ENCODE measurements around the gene KDM1B. TPM values are rescaled to one million over a fixed set of nuclear protein-coding genes. Genes with fewer than 3 reads are reported as not detected.

KDM1B gene
- total and polyA plus RNA-seq, 9 of the 15 experiments (the other 6 are each of a cell fraction or from before 2014, with no cell fraction given) = 1.4 to 58.9 (median 36.3) TPM

DNA sequence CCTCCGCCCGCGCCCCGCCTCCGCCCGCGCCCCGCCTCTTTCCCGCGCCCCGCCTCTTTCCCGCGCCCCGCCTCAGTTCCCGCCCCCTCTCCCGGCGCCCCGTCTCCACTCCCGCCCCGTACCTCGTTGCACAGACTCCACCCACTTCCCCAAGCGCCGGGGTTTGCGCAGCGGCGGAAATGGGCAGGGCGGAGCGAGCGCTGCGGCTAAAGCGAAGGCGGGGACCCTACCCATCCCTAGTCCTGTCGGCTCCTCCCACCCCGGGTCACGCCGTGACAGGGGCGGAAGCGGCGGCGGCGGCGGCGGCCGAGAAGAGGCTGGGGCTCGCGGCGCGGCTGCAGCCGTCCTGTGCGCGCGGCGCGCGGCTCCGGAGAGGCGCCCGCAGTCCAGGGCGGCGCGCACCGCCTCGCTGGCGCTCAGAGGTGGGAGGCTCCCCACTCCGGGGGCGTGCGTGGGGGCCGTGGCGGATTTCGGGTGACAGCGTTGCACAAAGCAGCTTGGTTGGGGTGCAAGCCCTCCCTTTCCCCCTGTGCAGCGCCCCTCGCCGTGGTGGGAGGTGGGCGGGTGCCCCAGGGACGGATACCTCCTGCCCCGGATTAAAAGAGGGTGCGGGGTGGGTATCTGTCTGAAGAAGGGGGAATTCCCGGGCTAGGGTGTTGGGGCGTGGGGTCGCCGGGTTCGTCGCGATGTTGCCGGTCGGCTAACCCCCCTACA is at the start of gene KDM1B (continued):
- TF ChIP-seq, protein P1, sequence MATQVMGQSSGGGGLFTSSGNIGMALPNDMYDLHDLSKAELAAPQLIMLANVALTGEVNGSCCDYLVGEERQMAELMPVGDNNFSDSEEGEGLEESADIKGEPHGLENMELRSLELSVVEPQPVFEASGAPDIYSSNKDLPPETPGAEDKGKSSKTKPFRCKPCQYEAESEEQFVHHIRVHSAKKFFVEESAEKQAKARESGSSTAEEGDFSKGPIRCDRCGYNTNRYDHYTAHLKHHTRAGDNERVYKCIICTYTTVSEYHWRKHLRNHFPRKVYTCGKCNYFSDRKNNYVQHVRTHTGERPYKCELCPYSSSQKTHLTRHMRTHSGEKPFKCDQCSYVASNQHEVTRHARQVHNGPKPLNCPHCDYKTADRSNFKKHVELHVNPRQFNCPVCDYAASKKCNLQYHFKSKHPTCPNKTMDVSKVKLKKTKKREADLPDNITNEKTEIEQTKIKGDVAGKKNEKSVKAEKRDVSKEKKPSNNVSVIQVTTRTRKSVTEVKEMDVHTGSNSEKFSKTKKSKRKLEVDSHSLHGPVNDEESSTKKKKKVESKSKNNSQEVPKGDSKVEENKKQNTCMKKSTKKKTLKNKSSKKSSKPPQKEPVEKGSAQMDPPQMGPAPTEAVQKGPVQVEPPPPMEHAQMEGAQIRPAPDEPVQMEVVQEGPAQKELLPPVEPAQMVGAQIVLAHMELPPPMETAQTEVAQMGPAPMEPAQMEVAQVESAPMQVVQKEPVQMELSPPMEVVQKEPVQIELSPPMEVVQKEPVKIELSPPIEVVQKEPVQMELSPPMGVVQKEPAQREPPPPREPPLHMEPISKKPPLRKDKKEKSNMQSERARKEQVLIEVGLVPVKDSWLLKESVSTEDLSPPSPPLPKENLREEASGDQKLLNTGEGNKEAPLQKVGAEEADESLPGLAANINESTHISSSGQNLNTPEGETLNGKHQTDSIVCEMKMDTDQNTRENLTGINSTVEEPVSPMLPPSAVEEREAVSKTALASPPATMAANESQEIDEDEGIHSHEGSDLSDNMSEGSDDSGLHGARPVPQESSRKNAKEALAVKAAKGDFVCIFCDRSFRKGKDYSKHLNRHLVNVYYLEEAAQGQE (IDR thresholded peaks at IDR 0.05; ENCODE audit: borderline replicate concordance) = no peak
- TF ChIP-seq, protein P1 (CRISPR knock-in tag; IDR thresholded peaks at IDR 0.05; ENCODE audit: low read depth) = peak; percentile 85
- TF ChIP-seq ZNF717 (CRISPR knock-in tag; IDR thresholded peaks at IDR 0.05) (no peak), TOE1 (IDR thresholded peaks at IDR 0.05; ENCODE audit: borderline replicate concordance) (no peak), TOE1 (CRISPR knock-in tag; IDR thresholded peaks at IDR 0.05; ENCODE audit: borderline replicate concordance, low read depth) (no peak), FOXP1 (CRISPR knock-in tag; IDR thresholded peaks at IDR 0.05) (peak; percentile 82; the same call in 1 of the 2 replicates), MEF2A (IDR thresholded peaks at IDR 0.05; ENCODE audit: control insufficient read depth, low read depth, low read length) (no peak), FUS (optimal IDR thresholded peaks at IDR 0.05; ENCODE audit: low read depth, low read length) (no peak), CSDE1 (IDR thresholded peaks at IDR 0.05) (no peak), RB1 (IDR thresholded peaks at IDR 0.05; ENCODE audit: low read depth) (peak; percentile 84; the same call in 1 of the 2 replicates), NRF1 (conservative IDR thresholded peaks at IDR 0.05 in 1 of 2, IDR thresholded peaks at IDR 0.05 in 1 of 2) (peak; percentile 91 to 92), ZBTB8A (IDR thresholded peaks at IDR 0.05; ENCODE audit: partially characterized antibody) (no peak), XRCC4 (IDR thresholded peaks at IDR 0.05; ENCODE audit: extremely low read depth, insufficient read depth, insufficient read length) (no peak), CBFA2T2 (conservative IDR thresholded peaks at IDR 0.05) (no peak), SMARCE1 (IDR thresholded peaks at IDR 0.05) (no peak)
- TF ChIP-seq, protein P2, sequence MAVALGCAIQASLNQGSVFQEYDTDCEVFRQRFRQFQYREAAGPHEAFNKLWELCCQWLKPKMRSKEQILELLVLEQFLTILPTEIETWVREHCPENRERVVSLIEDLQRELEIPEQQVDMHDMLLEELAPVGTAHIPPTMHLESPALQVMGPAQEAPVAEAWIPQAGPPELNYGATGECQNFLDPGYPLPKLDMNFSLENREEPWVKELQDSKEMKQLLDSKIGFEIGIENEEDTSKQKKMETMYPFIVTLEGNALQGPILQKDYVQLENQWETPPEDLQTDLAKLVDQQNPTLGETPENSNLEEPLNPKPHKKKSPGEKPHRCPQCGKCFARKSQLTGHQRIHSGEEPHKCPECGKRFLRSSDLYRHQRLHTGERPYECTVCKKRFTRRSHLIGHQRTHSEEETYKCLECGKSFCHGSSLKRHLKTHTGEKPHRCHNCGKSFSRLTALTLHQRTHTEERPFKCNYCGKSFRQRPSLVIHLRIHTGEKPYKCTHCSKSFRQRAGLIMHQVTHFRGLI (CRISPR knock-in tag; IDR thresholded peaks at IDR 0.05) = no peak
- TF ChIP-seq, protein P3, sequence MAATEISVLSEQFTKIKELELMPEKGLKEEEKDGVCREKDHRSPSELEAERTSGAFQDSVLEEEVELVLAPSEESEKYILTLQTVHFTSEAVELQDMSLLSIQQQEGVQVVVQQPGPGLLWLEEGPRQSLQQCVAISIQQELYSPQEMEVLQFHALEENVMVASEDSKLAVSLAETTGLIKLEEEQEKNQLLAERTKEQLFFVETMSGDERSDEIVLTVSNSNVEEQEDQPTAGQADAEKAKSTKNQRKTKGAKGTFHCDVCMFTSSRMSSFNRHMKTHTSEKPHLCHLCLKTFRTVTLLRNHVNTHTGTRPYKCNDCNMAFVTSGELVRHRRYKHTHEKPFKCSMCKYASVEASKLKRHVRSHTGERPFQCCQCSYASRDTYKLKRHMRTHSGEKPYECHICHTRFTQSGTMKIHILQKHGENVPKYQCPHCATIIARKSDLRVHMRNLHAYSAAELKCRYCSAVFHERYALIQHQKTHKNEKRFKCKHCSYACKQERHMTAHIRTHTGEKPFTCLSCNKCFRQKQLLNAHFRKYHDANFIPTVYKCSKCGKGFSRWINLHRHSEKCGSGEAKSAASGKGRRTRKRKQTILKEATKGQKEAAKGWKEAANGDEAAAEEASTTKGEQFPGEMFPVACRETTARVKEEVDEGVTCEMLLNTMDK (IDR thresholded peaks at IDR 0.05; ENCODE audit: borderline replicate concordance, insufficient read depth, low read depth, low read length, poor library complexity, severe bottlenecking) = no peak

All from K562 (cell line).